Islet of Langerhans (tissue), 1 donor: ENCODE results near the gene NFIA.
"Not testable (repeated sequence)": the region's sequence is repeated elsewhere in the genome, so short reads cannot be mapped to it uniquely, and the experiment has no call there.

ENCODE experiments used
- FAIRE-seq: peaks from one replicate; lab custom pipeline; 2011; peaks lifted over from hg19 to GRCh38; lab: Jason Lieb, UNC

The NFIA gene

GRCh38 chr1:61102041-61102440 lies 19.7 kb downstream of the NFIA start:
- peak; percentile 91 for FAIRE-seq

DNA sequence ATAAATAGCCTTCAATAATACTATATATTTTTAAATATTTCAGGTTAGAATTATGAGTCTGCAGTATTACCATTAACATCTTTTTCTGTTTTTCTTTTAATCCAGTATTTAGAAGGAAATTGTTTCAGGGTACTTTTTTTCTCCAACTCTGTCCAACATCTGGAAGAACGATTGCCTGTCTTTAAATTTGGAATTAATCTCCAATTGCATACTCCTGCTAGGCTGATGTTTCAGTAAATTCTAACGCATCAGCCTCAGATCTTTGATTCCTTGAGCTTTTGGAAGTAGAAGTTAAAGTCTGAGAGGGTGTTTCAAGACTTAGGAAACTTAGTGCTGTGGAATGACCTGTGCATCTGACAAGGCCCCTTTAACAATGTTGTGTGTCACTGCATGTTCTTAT lies 20.3 kb downstream of the NFIA start:
- no peak for FAIRE-seq

DNA sequence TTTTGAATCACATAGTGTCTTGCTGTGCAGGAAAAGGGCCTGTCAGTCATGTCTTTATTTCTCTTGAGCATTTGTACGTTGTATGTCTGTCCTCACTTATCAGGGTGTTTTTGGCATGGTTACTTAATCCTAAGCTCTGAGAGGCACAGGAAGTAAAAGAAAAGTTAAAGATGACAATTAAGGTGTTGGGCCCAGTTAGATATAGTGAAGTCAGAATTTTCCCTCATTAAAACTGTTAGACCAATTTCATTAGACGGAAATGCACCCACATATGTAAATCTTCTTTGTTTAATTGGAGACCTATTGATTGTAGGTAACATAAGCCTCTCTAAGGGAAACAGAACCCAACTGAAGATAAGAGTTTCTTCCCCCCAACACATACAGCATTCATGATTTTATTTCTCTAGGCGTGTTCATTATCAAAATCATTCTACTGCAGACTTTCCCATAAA lies 21.9 kb downstream of the NFIA start:
- FAIRE-seq, result no peak

DNA sequence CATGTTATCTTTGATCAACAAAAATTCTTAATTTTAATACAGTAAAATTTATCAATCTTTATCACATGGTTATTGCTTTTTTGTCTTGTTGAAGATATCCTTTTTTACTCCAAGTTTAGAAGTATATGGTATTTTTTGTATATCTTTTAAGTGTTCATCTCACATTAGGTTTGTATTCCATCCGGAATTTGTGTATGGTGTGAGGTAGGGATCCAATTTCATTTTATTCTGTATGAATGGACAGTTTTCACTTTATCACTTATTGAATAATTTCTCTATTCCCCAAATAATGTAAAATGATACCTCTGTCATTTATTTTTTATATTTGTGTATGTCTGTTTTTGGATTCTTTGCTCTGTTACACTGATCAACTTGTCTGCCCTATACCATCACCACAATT lies 25.3 kb downstream of the NFIA start:
- FAIRE-seq, result peak; percentile 89

- no peak for FAIRE-seq
Observed at GRCh38 chr1:61109158-61109557, 26.8 kb downstream of the NFIA start.

DNA sequence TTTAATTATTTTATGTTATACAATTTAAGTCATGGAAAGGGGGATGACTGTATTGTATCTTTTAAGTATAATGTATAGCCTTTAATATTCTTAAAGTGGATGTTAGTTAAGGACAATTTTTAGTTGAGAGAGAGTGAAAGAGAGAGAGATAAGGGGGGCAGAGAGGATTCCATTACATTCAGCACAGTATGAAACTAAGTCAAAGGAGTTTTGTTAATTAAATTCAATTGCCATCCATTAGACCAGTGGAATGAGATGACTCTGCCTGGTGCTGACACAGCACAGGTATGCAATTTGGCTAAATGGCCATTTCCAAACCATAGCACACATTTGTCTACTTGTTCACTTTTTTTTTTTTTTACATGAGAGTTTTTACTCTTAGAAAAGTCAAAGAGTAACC lies 27.5 kb downstream of the NFIA start:
- no peak for FAIRE-seq

GRCh38 chr1:61110554-61110953 lies 28.2 kb downstream of the NFIA start:
- peak; percentile 21 for FAIRE-seq

GRCh38 chr1:61111084-61112004 lies 29.0 kb downstream of the NFIA start:
- no peak for FAIRE-seq

- FAIRE-seq, result peak; percentile 74
Observed at GRCh38 chr1:61114178-61114870, 32.0 kb downstream of the NFIA start.

- no peak for FAIRE-seq
Observed at GRCh38 chr1:61115436-61115835, 33.1 kb downstream of the NFIA start.

DNA sequence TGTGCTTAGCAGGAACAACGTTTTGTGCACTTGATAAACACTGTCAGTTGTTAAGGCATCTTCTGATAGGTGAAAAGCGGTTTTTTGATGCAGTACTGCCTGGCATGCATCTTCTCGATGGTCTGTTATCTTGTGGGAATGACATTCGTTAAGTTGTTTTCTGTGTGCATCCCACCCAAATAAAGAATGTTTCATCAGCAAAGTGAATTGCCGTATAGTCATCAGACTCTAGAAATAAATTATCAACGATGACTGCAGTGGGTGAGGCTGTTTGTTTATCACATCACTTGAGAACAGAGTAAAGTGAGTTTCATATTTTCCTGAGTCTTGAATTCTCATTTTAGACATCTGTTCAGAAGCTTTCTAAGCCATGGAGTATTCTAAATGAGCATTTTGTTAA lies 34.1 kb downstream of the NFIA start:
- FAIRE-seq, result no peak

DNA sequence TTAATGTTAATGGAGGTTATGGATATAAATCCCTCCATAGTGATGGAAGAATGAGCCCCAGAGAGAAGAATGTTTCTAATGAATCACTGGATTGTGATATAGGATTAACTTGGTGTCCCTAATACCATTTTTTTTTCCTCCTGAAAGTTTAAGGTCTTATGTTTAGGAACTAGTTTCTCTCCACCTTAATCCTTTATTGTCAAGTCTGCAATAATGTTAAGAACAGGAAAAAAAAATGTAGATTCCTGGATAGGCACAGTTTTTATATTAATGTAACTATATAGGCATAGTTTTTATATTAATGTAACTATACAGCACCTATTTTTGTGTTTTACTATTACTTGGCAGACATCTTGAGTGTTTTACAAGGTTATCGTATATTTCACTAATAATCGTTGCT lies 34.9 kb downstream of the NFIA start:
- no peak for FAIRE-seq

GRCh38 chr1:61119085-61119484 lies 36.7 kb downstream of the NFIA start:
- FAIRE-seq, result peak; percentile 27

DNA sequence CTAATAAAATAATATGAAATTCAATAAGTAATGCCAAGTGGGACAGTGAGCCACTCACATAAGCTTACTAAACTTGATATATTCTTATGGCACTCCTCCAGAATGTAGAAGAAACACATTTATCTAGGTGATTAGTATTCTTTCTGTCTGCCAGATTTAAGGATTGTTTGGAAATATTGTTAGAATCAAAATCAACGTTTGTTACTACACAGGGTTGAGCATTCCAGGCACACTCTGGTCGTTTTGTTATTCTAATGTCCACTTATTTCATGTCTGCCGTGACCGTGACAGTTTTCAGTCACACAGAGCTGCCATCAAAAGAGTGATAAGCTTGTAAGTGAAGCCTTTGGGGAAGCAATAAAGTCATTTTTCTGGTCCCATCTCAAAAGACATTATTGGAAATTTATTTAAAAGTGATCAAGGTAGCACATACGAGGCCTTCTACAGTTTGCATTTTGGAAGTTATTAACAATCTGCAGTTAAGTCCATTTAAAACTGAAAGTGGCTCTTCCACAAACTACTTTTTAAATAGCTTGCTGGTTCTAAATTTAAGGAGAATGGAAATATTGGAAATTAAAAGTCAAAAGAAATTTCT lies 38.0 kb downstream of the NFIA start:
- FAIRE-seq, result peak; percentile 56

DNA sequence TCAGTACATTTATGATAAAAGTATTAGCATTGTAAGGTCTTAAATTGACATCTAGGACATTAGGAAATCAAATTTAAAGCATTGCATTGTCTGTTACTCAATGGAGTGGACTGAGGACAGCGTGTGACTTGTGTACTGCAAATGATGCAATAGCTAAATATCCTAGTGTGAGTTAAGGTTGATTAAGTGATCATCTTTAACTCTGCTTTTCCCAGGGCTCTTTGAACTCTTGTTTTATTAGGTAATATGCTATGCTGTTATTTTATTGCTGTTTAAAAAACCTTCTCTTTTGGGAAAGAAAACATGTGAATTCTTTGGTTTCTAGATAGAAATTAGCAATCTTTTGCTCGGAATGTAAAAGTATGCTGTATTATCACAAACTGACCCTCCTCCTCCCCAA lies 38.6 kb downstream of the NFIA start:
- FAIRE-seq, result peak; percentile 82

- FAIRE-seq, result peak; percentile 27
Observed at GRCh38 chr1:61121631-61122030, 39.3 kb downstream of the NFIA start.

GRCh38 chr1:61122389-61122788 lies 40.0 kb downstream of the NFIA start:
- no peak for FAIRE-seq

DNA sequence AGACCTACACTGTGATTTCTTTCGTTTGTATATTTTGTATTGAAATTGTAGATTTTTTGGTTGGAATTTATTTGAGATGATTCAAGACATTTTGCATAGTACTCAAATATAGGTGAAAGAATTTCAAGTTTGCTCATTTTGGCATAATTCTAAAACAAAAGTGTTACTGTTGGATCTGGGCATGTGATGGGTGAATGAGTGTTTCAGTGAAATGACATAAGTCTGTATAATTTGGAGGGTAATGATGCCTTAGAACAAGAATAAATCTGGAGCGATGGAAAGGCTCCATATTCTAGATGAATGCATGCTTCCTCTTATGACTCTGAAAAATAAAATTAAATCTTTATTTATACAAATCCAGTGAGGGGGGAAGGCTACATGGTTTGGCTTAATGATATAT lies 41.0 kb downstream of the NFIA start:
- FAIRE-seq, result no peak

- no peak for FAIRE-seq
Observed at GRCh38 chr1:61124078-61124477, 41.7 kb downstream of the NFIA start.

DNA sequence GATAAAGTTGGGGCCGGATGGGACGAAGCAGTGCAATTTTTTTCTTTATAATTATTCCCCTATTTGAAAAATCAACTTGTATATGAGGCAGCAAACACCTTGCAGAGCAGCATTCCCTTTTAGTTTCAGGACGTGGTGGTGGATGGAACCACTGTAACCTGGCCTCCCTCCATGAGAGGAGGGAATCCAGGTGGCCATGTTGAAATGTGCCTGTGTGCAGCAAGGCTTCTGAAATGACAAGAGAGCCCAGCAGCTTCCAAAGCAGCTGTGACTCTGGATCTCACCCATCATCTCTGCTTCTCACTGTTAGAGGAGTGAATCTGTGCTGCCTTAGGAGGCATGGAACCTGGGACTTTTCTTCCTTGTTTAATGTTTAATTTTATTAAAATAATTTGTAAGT lies 42.3 kb downstream of the NFIA start:
- FAIRE-seq, result no peak

- FAIRE-seq, result peak; percentile 65
Observed at GRCh38 chr1:61125263-61125662, 42.9 kb downstream of the NFIA start.

DNA sequence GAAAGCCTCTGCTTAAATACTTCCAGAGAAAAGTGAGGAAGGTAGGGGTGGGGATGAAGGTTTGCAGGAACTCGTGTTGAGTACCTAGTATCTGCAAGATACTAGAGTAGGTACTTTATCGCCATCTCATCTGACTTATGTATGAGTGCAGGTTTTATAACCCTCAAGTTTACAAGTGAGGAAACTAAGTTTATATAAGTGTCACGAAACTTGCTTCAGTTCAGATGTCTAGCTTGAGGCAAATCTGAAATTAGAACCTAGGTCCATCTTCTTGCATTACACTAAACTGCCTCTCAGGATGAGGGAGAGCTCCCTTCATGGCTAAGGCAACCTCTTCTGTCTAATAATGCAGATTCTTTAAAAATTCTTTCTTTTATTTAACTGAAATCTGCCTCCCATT lies 43.5 kb downstream of the NFIA start:
- FAIRE-seq, result no peak

DNA sequence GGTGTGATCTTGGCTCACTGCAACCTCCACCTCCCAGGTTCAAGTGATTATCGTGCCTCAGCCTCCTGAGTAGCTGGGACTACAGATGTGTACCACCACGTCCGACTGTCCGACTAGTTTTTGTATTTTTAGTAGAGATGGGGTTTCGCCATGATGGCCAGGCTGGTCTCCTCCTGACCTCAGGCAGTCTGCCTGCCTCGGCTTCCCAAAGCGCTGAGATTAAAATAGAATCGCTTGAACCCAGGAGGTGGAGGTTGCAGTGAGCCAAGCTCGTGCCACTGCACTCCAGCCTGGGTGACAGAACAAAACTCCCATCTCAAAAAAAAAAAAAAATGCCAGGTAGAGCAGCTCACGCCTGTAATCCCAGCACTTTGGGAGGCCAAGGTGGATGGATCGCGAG lies 44.5 kb downstream of the NFIA start:
- not testable (repeated sequence) for FAIRE-seq
